ENCODE data around the gene SLC35D1. TPM values are rescaled to one million over a fixed set of nuclear protein-coding genes. Genes with fewer than 3 reads are reported as not detected.
"Not testable (repeated sequence)": the region's sequence is repeated elsewhere in the genome, so short reads cannot be mapped to it uniquely, and the experiment has no call there.

Gene SLC35D1
- total RNA-seq, 1 experiment from 2014 or later, result 18.7 TPM

DNA sequence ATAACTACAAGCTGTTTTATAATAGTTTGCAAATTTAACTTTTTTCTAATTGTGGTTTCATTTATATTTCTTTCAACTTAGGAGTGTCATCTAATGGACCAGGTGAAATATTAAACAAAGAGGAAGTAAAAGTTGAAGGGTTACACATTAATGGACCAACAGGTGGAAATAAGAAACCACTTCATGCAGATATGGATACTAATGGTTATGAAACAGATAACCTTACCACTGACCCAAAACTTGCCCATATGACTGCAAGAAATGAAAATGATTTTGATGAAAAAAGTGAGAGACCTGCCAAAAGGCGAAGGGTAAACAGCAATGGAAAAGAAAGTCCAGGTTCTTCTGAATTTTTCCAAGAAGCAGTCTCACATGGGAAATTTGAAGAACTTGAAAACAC is 69.5 kb downstream of the SLC35D1 start:
- H3K4me3 ChIP-seq, result no peak overlapping the region
- DNase-seq, result no peak
- H3K9me3 ChIP-seq (replicated peaks), result no peaks in the 10 kb centered on the region
- no peaks in the 10 kb centered on the region for H3K4me1 ChIP-seq
- H3K27me3 ChIP-seq, result no peaks in the 10 kb centered on the region
- H3K36me3 ChIP-seq, result peaks cover 69% of the 10 kb centered on the region
- H3K27ac ChIP-seq, result no peak overlapping the region

DNA sequence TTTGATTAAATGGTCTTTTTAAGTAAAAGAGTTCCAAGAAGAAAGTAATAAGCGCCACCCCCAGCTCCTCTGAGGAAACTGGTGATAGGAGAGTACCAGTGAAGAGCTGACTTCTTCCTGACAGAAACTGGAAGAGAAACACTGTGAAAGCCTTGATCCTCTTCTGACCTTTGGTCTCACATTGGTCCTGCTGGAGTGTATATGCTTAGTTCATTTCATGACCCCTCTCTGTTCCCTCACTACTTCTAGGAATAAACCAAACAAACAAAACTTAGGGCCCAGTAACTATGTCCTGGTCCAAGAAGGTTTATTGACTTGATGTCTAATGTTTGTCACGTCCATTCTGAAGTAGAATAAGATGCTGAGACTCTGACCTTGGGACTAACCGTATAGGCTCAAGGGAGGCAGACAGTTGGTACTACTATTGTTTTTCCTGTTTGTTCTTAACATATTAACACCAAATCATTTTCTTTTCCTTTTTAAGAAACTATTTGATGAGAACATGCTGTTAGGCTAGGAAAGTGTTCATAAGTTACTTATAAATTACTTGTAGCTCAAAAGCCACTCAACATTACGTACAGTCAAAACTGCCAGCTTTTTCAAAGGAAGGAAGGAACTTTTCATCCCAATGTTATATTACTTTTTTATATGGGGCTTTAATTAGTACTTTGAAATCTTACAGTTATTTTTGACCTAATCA is 71.2 kb downstream of the SLC35D1 start:
- Histone ChIP-seq H3K9me3 (replicated peaks) (no peaks in the 10 kb centered on the region), H3K36me3 (peaks cover 70% of the 10 kb centered on the region), H3K4me3 (no peak overlapping the region), H3K27me3 (no peaks in the 10 kb centered on the region), H3K4me1 (no peaks in the 10 kb centered on the region), H3K27ac (no peak overlapping the region)
- DNase-seq, result no peak

DNA sequence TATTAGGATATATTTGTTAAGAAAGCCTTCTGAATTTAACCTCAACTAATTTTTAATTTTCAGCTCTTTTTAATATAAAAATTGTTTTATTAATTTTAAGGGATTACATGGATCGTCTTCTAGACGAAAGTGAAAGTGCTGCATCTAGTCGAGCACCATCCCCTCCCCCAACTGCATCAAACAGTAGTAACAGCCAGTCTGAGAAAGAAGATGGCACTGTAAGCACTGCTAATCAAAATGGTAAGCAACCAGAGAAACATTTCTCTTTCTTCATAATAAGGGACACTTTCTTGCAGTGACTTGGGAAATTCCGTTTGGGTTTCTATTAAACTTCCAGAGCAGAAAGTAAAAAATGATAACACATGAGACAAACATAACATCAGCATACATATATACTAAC is 72.3 kb downstream of the SLC35D1 start:
- H3K4me1 ChIP-seq, result no peaks in the 10 kb centered on the region
- no peaks in the 10 kb centered on the region for H3K9me3 ChIP-seq (replicated peaks)
- H3K4me3 ChIP-seq, result no peak overlapping the region
- peaks cover 73% of the 10 kb centered on the region for H3K36me3 ChIP-seq
- H3K27me3 ChIP-seq, result no peaks in the 10 kb centered on the region
- no peak overlapping the region for H3K27ac ChIP-seq
- no peak for DNase-seq

DNA sequence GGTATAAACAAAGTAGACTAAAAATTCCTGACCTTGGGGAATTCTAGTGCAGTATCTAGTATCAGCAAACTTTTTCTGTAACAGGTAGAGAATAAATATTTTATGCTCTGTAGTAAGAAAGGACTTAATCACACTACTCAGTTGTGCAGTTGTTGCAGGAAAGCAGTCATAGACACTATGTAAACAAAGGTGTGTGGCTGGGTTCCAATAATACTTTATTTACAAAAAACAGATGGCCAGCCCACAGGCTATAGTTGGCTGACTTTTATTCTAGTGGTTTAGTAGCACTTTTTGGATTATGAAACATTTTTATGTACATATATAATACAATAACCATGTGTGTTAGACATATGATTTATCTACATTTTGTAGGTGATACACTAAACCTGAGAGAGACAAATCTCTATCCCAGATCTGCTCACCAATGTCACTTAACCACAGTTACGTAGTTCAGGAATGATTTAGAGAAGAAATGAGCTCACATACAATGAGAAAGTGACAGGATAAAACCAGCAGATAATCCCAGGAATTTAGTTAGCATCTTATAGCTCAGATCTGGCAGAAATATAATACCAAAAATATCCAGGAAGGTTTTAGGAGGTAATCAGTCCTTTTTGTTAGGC is 73.1 kb downstream of the SLC35D1 start:
- peaks cover 68% of the 10 kb centered on the region for H3K36me3 ChIP-seq
- no peak overlapping the region for H3K4me3 ChIP-seq
- no peaks in the 10 kb centered on the region for H3K9me3 ChIP-seq (replicated peaks)
- H3K27ac ChIP-seq, result no peak overlapping the region
- peak in 1 of 2 experiments; percentile 20 for DNase-seq
- no peaks in the 10 kb centered on the region for H3K4me1 ChIP-seq
- no peaks in the 10 kb centered on the region for H3K27me3 ChIP-seq

DNA sequence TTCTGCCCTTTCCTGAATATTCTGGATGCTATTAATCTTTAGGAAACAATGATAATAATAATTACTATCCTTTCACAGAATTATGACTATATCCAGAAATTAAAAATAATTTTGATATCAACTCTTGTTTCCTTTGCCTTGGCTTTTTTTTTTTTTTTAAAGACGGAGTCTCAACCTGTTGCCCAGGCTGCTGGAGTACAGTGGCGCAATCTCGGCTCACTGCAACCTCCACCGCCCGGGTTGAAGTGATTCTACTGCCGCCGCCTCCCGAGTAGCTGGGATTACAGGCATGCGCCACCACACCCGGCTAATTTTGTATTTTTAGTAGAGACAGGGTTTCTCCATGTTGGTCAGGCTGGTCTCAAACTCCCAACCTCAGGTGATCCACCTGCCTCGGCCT is 74.3 kb downstream of the SLC35D1 start:
- not testable (repeated sequence) for H3K9me3 ChIP-seq (replicated peaks); H3K4me1 ChIP-seq; H3K27ac ChIP-seq; H3K27me3 ChIP-seq; DNase-seq; H3K4me3 ChIP-seq
- peaks cover 66% of the 10 kb centered on the region for H3K36me3 ChIP-seq

DNA sequence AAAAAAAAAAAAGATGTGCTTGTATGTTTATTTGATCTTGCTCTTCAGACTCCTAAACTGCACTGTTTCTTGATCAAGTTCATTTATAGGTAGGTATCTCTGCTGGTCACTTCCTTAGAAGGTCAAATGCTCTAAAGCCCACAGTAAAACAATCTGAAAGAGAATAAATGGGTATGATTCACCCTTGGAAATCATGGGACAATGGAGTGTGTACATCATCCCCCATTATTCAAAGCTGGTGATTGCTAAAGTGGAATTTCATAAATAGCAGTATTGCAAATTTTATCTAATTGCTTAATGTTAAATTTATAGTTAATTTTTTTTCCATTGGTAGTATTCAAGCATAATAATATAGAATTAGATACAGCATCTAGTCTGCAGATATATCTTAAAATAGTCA is 75.7 kb downstream of the SLC35D1 start:
- no peak for DNase-seq
- Histone ChIP-seq H3K9me3 (replicated peaks) (no peaks in the 10 kb centered on the region), H3K4me3 (no peak overlapping the region), H3K36me3 (peaks cover 66% of the 10 kb centered on the region), H3K4me1 (no peaks in the 10 kb centered on the region), H3K27ac (no peak overlapping the region), H3K27me3 (no peaks in the 10 kb centered on the region)

DNA sequence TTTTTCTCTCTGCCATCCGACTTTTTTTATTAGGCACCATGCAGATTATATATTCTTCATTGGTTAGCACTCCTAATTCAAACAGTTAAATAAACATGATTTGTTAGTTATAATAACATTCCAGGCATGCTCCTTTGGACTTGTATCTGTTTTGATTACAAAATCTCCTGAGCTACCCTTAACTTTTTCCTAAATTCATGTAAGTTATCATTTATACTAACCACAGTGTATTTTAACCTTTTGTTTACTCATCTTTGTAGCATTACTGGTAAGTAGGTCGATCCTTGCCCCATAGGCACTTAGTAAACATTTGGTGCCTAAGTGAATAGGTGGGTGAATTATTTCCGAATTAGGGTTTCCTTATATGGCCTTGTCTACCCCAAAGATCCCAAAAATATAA is 85.4 kb downstream of the SLC35D1 start:
- H3K4me3 ChIP-seq, result no peak overlapping the region
- H3K4me1 ChIP-seq, result no peaks in the 10 kb centered on the region
- no peak overlapping the region for H3K27ac ChIP-seq
- H3K9me3 ChIP-seq (replicated peaks), result no peaks in the 10 kb centered on the region
- H3K36me3 ChIP-seq, result peaks cover 65% of the 10 kb centered on the region
- H3K27me3 ChIP-seq, result no peaks in the 10 kb centered on the region
- no peak for DNase-seq

DNA sequence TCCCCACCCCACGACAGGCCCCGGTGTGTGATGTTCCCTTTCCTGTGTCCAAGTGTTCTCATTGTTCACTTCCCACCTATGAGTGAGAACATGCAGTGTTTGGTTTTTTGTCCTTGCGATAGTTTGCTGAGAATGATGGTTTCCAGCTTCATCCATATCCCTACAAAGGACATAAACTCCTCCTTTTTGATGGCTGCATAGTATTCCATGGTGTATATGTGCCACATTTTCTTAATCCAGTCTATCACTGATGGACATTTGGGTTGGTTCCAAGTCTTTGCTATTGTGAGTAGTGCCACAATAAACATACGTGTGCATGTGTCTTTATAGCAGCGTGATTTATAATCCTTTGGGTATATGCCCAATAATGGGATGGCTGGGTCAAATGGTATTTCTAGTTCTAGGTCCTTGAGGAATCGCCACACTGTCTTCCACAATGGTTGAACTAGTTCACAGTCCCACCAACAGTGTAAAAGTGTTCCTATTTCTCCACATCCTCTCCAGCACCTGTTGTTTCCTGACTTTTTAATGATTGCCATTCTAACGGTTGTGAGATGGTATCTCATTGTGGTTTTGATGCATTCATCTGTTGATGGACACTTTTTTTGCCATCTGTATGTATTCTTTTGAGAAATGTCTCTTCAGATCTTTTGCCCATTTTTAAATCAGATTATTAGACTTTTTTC is 87.6 kb downstream of the SLC35D1 start:
- not testable (repeated sequence) for DNase-seq; H3K27me3 ChIP-seq; H3K4me1 ChIP-seq; H3K4me3 ChIP-seq; H3K9me3 ChIP-seq (replicated peaks); H3K27ac ChIP-seq
- H3K36me3 ChIP-seq, result peaks cover 73% of the 10 kb centered on the region

DNA sequence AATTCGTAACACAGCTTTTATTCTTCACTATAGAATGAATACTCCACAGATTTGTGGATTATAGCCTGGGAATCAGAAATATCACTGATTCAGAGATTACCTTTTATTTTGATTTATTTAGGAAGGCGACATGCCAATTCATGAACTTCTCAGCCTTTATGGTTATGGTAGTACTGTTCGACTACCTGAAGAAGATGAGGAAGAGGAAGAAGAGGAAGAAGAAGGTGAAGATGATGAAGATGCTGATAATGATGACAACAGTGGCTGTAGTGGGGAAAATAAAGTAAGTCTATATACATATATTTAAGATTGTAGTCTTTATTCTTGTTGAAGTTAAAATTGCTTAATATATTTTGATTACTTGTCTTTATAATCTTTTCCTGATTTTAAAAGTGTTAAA is 96.0 kb downstream of the SLC35D1 start:
- Histone ChIP-seq H3K27ac (no peak overlapping the region), H3K27me3 (no peaks in the 10 kb centered on the region), H3K4me3 (no peak overlapping the region), H3K9me3 (replicated peaks) (no peaks in the 10 kb centered on the region), H3K36me3 (peaks cover 46% of the 10 kb centered on the region), H3K4me1 (no peaks in the 10 kb centered on the region)
- no peak for DNase-seq

DNA sequence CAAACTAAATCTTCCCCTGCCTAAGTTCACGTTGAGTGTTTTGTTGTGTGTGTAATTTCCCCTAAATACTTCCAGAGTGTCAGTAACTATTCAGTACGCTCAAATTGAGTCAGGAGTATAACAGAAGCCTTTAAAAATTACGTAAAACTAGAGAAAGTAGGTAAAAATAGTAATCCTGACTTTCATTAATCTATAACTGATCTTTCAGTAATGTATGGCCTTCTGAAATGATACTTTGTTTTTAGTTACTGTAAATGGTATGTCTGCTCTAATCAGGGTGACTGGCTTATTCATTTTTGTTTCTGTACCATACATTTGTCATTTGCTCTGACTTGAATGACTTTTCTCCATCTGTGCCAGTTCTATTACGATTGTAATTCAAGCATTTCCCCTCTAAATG is 99.7 kb downstream of the SLC35D1 start:
- Histone ChIP-seq H3K4me1 (no peaks in the 10 kb centered on the region), H3K9me3 (replicated peaks) (no peaks in the 10 kb centered on the region), H3K4me3 (no peak overlapping the region), H3K27me3 (no peaks in the 10 kb centered on the region), H3K27ac (no peak overlapping the region), H3K36me3 (peaks cover 28% of the 10 kb centered on the region)
- no peak for DNase-seq

DNA sequence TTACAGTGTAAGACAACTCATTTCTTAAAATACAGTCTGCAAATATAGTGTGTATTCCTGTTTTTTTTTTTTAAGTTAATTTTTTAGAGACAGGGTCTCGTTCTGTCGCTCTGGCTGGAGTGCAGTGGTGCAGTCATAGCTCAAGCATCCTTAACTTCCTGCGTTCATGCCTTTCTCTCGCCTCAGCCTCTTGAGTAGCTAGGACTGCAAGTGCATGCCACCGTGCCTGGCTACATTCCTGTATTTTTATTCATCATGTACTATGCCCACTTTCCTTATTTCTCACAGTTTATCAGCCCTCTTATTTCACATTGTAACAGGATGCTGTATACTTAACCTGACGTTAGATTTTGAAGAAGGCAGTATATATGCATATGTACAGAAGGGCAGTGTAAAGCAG is 102.4 kb downstream of the SLC35D1 start:
- Histone ChIP-seq H3K27me3 (no peaks in the 10 kb centered on the region), H3K4me3 (no peak overlapping the region), H3K9me3 (replicated peaks) (no peaks in the 10 kb centered on the region), H3K27ac (no peak overlapping the region), H3K36me3 (peaks cover 26% of the 10 kb centered on the region), H3K4me1 (no peaks in the 10 kb centered on the region)
- no peak for DNase-seq

Other genes starting within 250 kb of the SLC35D1 start
- gene DNAI4, start 129.3 kb downstream of the SLC35D1 start, total RNA-seq (2014; rRNA removed; shearing (Covaris generic)), result 0.32 and 0.68 TPM in 2 replicates
- gene MIER1, start 129.2 kb downstream of the SLC35D1 start, total RNA-seq (2014; rRNA removed; shearing (Covaris generic)), result 32.9 and 39.3 TPM in 2 replicates
- 0.14 TPM in 1 of 2 replicates, not detected in the other for gene C1orf141, start 80.8 kb upstream of the SLC35D1 start, total RNA-seq (2014; rRNA removed; shearing (Covaris generic))
- not detected in 2 replicates for gene IL23R, start 112.3 kb upstream of the SLC35D1 start, total RNA-seq (2014; rRNA removed; shearing (Covaris generic))

Measured in SJCRH30 (cell line).